IPS-20b (cell line): ENCODE data around the gene SMAD6.
"Not testable (repeated sequence)": the region's sequence is repeated elsewhere in the genome, so short reads cannot be mapped to it uniquely, and the experiment has no call there.

Source experiments
- H3K27ac ChIP-seq: one replicate; pipeline ENCODE4 v1.5.1; 2013; ENCODE audit warnings: low read length
- H3K27me3 ChIP-seq: 2 replicates; pipeline ENCODE4 v1.6.1; 2013; ENCODE audit warnings: mild to moderate bottlenecking, low read length, inconsistent platforms; ENCODE audit not compliant: insufficient read depth
- H3K36me3 ChIP-seq: 2 replicates; pipeline ENCODE4 v1.6.1; 2013; ENCODE audit warnings: low read depth, mild to moderate bottlenecking, inconsistent platforms, low read length, moderate library complexity; ENCODE audit not compliant: insufficient read depth
- H3K4me1 ChIP-seq: 2 replicates; pipeline ENCODE4 v1.6.1; 2013; ENCODE audit warnings: mild to moderate bottlenecking, control low read depth, inconsistent platforms, low read length, moderate library complexity; ENCODE audit not compliant: insufficient read depth
- H3K4me3 ChIP-seq: 2 replicates; pipeline ENCODE4 v1.5.1; 2013; ENCODE audit warnings: mild to moderate bottlenecking, low read length, inconsistent platforms
- H3K9ac ChIP-seq: 2 replicates; pipeline ENCODE4 v1.6.1; 2013; ENCODE audit warnings: low read depth, mild to moderate bottlenecking, inconsistent platforms, low read length, moderate library complexity
- H3K9me3 ChIP-seq: 2 replicates; pipeline ENCODE4 v1.6.1; 2013; ENCODE audit warnings: mild to moderate bottlenecking, low read depth, low read length, inconsistent platforms; ENCODE audit not compliant: insufficient read depth

SMAD6 gene

GRCh38 chr15:66756295-66756694 lies 54.3 kb downstream of the SMAD6 start:
- H3K9ac ChIP-seq = no peak overlapping the region
- H3K9me3 ChIP-seq = 0 out of 2 replicates have a peak, but pooled peaks cover 6% of the 10 kb centered on the region
- H3K27ac ChIP-seq = no peak overlapping the region
- H3K4me3 ChIP-seq = no peak overlapping the region
- 0 out of 2 replicates have a peak, but pooled peaks cover 3% of the 10 kb centered on the region for H3K36me3 ChIP-seq
- H3K27me3 ChIP-seq = no peaks in the 10 kb centered on the region
- H3K4me1 ChIP-seq = no peaks in the 10 kb centered on the region; the same call in 1 of the 2 replicates

GRCh38 chr15:66757030-66757429 lies 55.0 kb downstream of the SMAD6 start:
- Histone ChIP-seq H3K36me3 (0 out of 2 replicates have a peak, but pooled peaks cover 3% of the 10 kb centered on the region), H3K4me1 (no peaks in the 10 kb centered on the region), H3K27me3 (no peaks in the 10 kb centered on the region), H3K27ac (no peak overlapping the region), H3K9me3 (0 out of 2 replicates have a peak, but pooled peaks cover 6% of the 10 kb centered on the region), H3K4me3 (no peak overlapping the region), H3K9ac (no peak overlapping the region)

- Histone ChIP-seq H3K36me3 (0 out of 2 replicates have a peak, but pooled peaks cover 3% of the 10 kb centered on the region), H3K9me3 (0 out of 2 replicates have a peak, but pooled peaks cover 6% of the 10 kb centered on the region), H3K27me3 (no peaks in the 10 kb centered on the region), H3K4me3 (no peak overlapping the region), H3K4me1 (no peaks in the 10 kb centered on the region), H3K9ac (no peak overlapping the region), H3K27ac (no peak overlapping the region)
Measured at GRCh38 chr15:66757521-66757920, 55.5 kb downstream of the SMAD6 start.

- H3K27me3 ChIP-seq, H3K27ac ChIP-seq, H3K9me3 ChIP-seq, H3K4me3 ChIP-seq, H3K4me1 ChIP-seq, H3K36me3 ChIP-seq, H3K9ac ChIP-seq: not testable (repeated sequence)
Measured at GRCh38 chr15:66758217-66758616, 56.2 kb downstream of the SMAD6 start.

- Histone ChIP-seq H3K36me3 (0 out of 2 replicates have a peak, but pooled peaks cover 3% of the 10 kb centered on the region), H3K4me1 (no peaks in the 10 kb centered on the region)
Measured at GRCh38 chr15:66758844-66759243, 56.8 kb downstream of the SMAD6 start.

GRCh38 chr15:66760097-66760967 lies 58.3 kb downstream of the SMAD6 start:
- Histone ChIP-seq H3K4me3 (no peak overlapping the region), H3K27me3 (no peaks in the 10 kb centered on the region), H3K9me3 (0 out of 2 replicates have a peak, but pooled peaks cover 3% of the 10 kb centered on the region), H3K36me3 (0 out of 2 replicates have a peak, but pooled peaks cover 2% of the 10 kb centered on the region), H3K4me1 (no peaks in the 10 kb centered on the region), H3K9ac (no peak overlapping the region), H3K27ac (no peak overlapping the region)

More at GRCh38 chr15:66758844-66759243, 56.8 kb downstream of the SMAD6 start:
- Histone ChIP-seq H3K9ac (no peak overlapping the region), H3K27me3 (no peaks in the 10 kb centered on the region), H3K9me3 (0 out of 2 replicates have a peak, but pooled peaks cover 6% of the 10 kb centered on the region), H3K4me3 (no peak overlapping the region), H3K27ac (no peak overlapping the region)

- Histone ChIP-seq H3K9me3 (no peaks in the 10 kb centered on the region), H3K9ac (no peak overlapping the region), H3K36me3 (no peaks in the 10 kb centered on the region), H3K27ac (no peak overlapping the region), H3K27me3 (no peaks in the 10 kb centered on the region), H3K4me3 (no peak overlapping the region), H3K4me1 (0 out of 2 replicates have a peak, but pooled peaks cover 4% of the 10 kb centered on the region)
Measured at GRCh38 chr15:66760968-66761725, 59.1 kb downstream of the SMAD6 start.

- Histone ChIP-seq H3K4me1 (0 out of 2 replicates have a peak, but pooled peaks cover 4% of the 10 kb centered on the region), H3K9ac (no peak overlapping the region), H3K9me3 (no peaks in the 10 kb centered on the region), H3K27me3 (no peaks in the 10 kb centered on the region), H3K27ac (no peak overlapping the region), H3K36me3 (no peaks in the 10 kb centered on the region), H3K4me3 (no peak overlapping the region)
Measured at GRCh38 chr15:66761726-66762595, 59.9 kb downstream of the SMAD6 start.

- no peak overlapping the region for H3K9ac ChIP-seq
- no peaks in the 10 kb centered on the region for H3K36me3 ChIP-seq
- H3K4me3 ChIP-seq = no peak overlapping the region
- no peaks in the 10 kb centered on the region for H3K27me3 ChIP-seq
- H3K27ac ChIP-seq = no peak overlapping the region
- no peaks in the 10 kb centered on the region for H3K9me3 ChIP-seq
- 0 out of 2 replicates have a peak, but pooled peaks cover 4% of the 10 kb centered on the region for H3K4me1 ChIP-seq
Measured at GRCh38 chr15:66763186-66764071, 61.4 kb downstream of the SMAD6 start.

GRCh38 chr15:66764072-66764786 lies 62.2 kb downstream of the SMAD6 start:
- Histone ChIP-seq H3K9me3 (no peaks in the 10 kb centered on the region), H3K4me1 (0 out of 2 replicates have a peak, but pooled peaks cover 4% of the 10 kb centered on the region), H3K36me3 (no peaks in the 10 kb centered on the region), H3K27ac (no peak overlapping the region), H3K9ac (no peak overlapping the region), H3K4me3 (no peak overlapping the region), H3K27me3 (no peaks in the 10 kb centered on the region)
